B cell (primary cell): Measurements from ENCODE around the gene FDX1. TPM values are rescaled to one million over a fixed set of nuclear protein-coding genes. Genes with fewer than 3 reads are reported as not detected.

Experiments used
- ATAC-seq: fragments of 200-7000 bp; cut with Tn5 transposase; one replicate; pipeline ENCODE4 v1.10.0; 2021; ENCODE audit warnings: low read depth, mild to moderate bottlenecking, moderate number of reproducible peaks, moderate library complexity
- CTCF ChIA-PET: fragments of 350-600 bp; sonication (Branson Sonifier 250); formaldehyde crosslinking; loops from one replicate; lab custom pipeline; 2021; ENCODE audit warnings: antibody characterized with exemption, inconsistent platforms; lab: Charles Lee
- POLR2A ChIA-PET: fragments of 350-600 bp; sonication (Branson Sonifier 250); formaldehyde crosslinking; loops from one replicate; lab custom pipeline; 2021; ENCODE audit warnings: antibody characterized with exemption; lab: Charles Lee
- DNase-seq: peaks from one replicate; pipeline ENCODE4 v3.0.0; 2013
- H2AFZ ChIP-seq: 2 replicates; pipeline ENCODE4 v1.6.1; 2012; ENCODE audit warnings: mild to moderate bottlenecking, low read depth, low read length; ENCODE audit not compliant: insufficient read depth, poor library complexity, severe bottlenecking
- H3K27ac ChIP-seq, 2 donors: 1 replicate in 1 of 2; 2 replicates in 1 of 2; pipeline ENCODE4 v1.5.1; 2012 to 2013; ENCODE audit warnings: low read length in 2 of 2, mild to moderate bottlenecking in 2 of 2, moderate library complexity in 1 of 2
- H3K27me3 ChIP-seq, 4 experiments: fragments of 200-600 bp in 1 of 4; sonication (generic) in 1 of 4; replicated peaks in 1 of 4; 1 replicate in 2 of 4; 2 replicates in 2 of 4; pipeline versions ENCODE4 v1.6.1 to v1.7.0; 2013 to 2016; ENCODE audit warnings: low read length in 3 of 4, mild to moderate bottlenecking in 2 of 4, mixed read lengths in 1 of 4, moderate library complexity in 1 of 4; ENCODE audit not compliant: insufficient read depth in 4 of 4, control insufficient read depth in 3 of 4; ENCODE audit errors: control extremely low read depth in 1 of 4
- H3K36me3 ChIP-seq, 2 experiments: replicated peaks in 1 of 2; 1 replicate in 1 of 2; 2 replicates in 1 of 2; pipeline versions ENCODE4 v1.6.1 to v1.7.1; 2013; ENCODE audit warnings: low read length in 1 of 2; ENCODE audit not compliant: insufficient read depth in 2 of 2, control insufficient read depth in 1 of 2; ENCODE audit errors: control extremely low read depth in 1 of 2, extremely low read depth in 1 of 2
- H3K4me1 ChIP-seq, 2 donors: fragments of 200-600 bp in 1 of 2; sonication (generic) in 1 of 2; 1 replicate in 1 of 2; 2 replicates in 1 of 2; pipeline versions ENCODE4 v1.5.1 to v1.6.1; 2013 to 2017; ENCODE audit warnings: low read length in 2 of 2; ENCODE audit not compliant: control insufficient read depth in 2 of 2, insufficient read depth in 2 of 2
- H3K4me2 ChIP-seq: replicated peaks from 2 replicates; pipeline ENCODE3; 2012; ENCODE audit warnings: mild to moderate bottlenecking, low read depth, low read length; ENCODE audit not compliant: poor library complexity, severe bottlenecking
- H3K4me3 ChIP-seq, 5 experiments: fragments of 200-600 bp in 1 of 5; sonication (generic) in 1 of 5; 1 replicate in 3 of 5; 2 replicates in 2 of 5; pipeline versions ENCODE4 v1.5.1 to v1.7.0; 2011 to 2016; ENCODE audit warnings: low read length in 4 of 5, mild to moderate bottlenecking in 4 of 5, low read depth in 2 of 5, control low read depth in 1 of 5, moderate library complexity in 1 of 5; ENCODE audit not compliant: insufficient read depth in 1 of 5; ENCODE audit errors: control extremely low read depth in 1 of 5, extremely low read depth in 1 of 5
- H3K79me2 ChIP-seq: fragments of 200-600 bp; sonication (generic); one replicate; pipeline ENCODE4 v1.6.0; 2016; ENCODE audit warnings: low read length; ENCODE audit not compliant: control insufficient read depth, insufficient read depth
- H3K9ac ChIP-seq: fragments of 200-600 bp; sonication (generic); 2 replicates; pipeline ENCODE4 v1.6.1; 2017; ENCODE audit warnings: mild to moderate bottlenecking, low read length, moderate library complexity
- H3K9me3 ChIP-seq, 3 donors: one replicate each; pipeline versions ENCODE4 v1.6.1 to v1.7.1; 2013; ENCODE audit warnings: low read length in 2 of 3; ENCODE audit not compliant: control insufficient read depth in 2 of 3, insufficient read depth in 1 of 3; ENCODE audit errors: control extremely low read depth in 1 of 3
- H4K20me1 ChIP-seq: 2 replicates; pipeline ENCODE4 v1.6.0; 2012; ENCODE audit warnings: mild to moderate bottlenecking, low read length; ENCODE audit not compliant: insufficient read depth, control insufficient read depth, poor library complexity, severe bottlenecking
- H3K27ac Mint-ChIP-seq: one replicate; pipeline ENCODE4 v1.8.0; 2021; ENCODE audit warnings: mixed read lengths
- H3K27me3 Mint-ChIP-seq: one replicate; pipeline ENCODE4 v1.8.0; 2021; ENCODE audit warnings: mixed read lengths
- H3K4me1 Mint-ChIP-seq: one replicate; pipeline ENCODE4 v1.8.0; 2021; ENCODE audit warnings: mixed read lengths
- H3K4me3 Mint-ChIP-seq: one replicate; pipeline ENCODE4 v1.8.0; 2021; ENCODE audit warnings: mixed read lengths
- H3K9me3 Mint-ChIP-seq: one replicate; pipeline ENCODE4 v1.8.0; 2022; ENCODE audit warnings: mixed read lengths; ENCODE audit not compliant: insufficient read depth
- EZH2 ChIP-seq: IDR thresholded peaks from 2 replicates; pipeline ENCODE4 v1.6.1; 2012; ENCODE audit warnings: borderline replicate concordance, low read depth, mild to moderate bottlenecking, moderate library complexity, low read length; ENCODE audit not compliant: insufficient read depth, poor library complexity, severe bottlenecking
- WGBS: methylation state at CpG from one replicate; pipeline ENCODE4 v1.1.5; 2013; ENCODE audit warnings: missing lambda C conversion rate; ENCODE audit not compliant: insufficient coverage; 5-methylcytosine and 5-hydroxymethylcytosine counted together
- intact Hi-C: fragments of 100-400 bp; cut with micrococcal nuclease; formaldehyde crosslinking; loops from one replicate; pipeline ENCODE4 v1.10.0; 2022
- polyA plus RNA-seq: library from polyadenylated mRNA; depleted of rRNA; stranded (reverse); fragments of >200 nt; gene quantifications from 2 replicates; pipeline ENCODE4 v1.2.3, GENCODE V29; 2012
- total RNA-seq, 2 donors: library from RNA; stranded (reverse); fragments of 120-200 nt in 1 of 2; gene quantifications; 1 replicate in 1 of 2; 2 replicates in 1 of 2; pipeline versions ENCODE4 v1.2.3 to v1.2.4, GENCODE V29; 2013 to 2022
- TF ChIP-seq, protein P1 (sequence below): fragments of 200-600 bp; IDR thresholded peaks from one replicate; pipeline ENCODE4 v1.8.0; 2022; ENCODE audit warnings: antibody characterized with exemption, mild to moderate bottlenecking

Gene FDX1
- total and polyA plus RNA-seq, 2 donors (not counting 1 experiment from before 2014, with no cell fraction given), result 3.5 to 11.2 TPM

DNA sequence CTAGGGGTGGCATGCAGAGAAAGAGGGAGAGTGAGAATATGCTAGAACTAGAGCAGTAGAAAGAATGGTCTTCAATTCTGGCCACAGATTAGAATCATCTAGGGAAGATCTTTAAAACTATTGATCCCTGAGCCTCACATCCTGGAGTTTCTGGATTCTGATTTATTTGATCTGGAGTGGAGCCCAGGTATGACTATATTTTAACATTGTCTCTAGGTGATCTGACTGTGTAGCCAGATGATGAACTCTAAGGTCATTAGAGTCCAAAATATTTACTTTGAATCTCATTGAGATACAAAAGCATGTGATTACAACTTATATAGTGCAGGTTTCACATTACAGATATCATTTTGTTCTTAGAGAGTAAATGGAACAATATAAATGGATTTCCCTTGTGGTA is 79.7 kb downstream of the FDX1 start:
- peaks cover 19% of the 10 kb centered on the region for H3K27me3 Mint-ChIP-seq
- no peaks in the 10 kb centered on the region for H3K4me1 ChIP-seq
- no peak overlapping the region for H2AFZ ChIP-seq
- ATAC-seq, result no peak
- ChIA-PET POLR2A (no interaction called here), CTCF (no interaction called here)
- no peak overlapping the region for H3K4me3 ChIP-seq
- no peak overlapping the region for H3K9ac ChIP-seq
- H3K9me3 ChIP-seq, result peaks cover 0 to 8% (median 0%) of the 10 kb centered on the region in 3 donors
- H3K9me3 Mint-ChIP-seq, result no peaks in the 10 kb centered on the region
- TF ChIP-seq, protein P1, sequence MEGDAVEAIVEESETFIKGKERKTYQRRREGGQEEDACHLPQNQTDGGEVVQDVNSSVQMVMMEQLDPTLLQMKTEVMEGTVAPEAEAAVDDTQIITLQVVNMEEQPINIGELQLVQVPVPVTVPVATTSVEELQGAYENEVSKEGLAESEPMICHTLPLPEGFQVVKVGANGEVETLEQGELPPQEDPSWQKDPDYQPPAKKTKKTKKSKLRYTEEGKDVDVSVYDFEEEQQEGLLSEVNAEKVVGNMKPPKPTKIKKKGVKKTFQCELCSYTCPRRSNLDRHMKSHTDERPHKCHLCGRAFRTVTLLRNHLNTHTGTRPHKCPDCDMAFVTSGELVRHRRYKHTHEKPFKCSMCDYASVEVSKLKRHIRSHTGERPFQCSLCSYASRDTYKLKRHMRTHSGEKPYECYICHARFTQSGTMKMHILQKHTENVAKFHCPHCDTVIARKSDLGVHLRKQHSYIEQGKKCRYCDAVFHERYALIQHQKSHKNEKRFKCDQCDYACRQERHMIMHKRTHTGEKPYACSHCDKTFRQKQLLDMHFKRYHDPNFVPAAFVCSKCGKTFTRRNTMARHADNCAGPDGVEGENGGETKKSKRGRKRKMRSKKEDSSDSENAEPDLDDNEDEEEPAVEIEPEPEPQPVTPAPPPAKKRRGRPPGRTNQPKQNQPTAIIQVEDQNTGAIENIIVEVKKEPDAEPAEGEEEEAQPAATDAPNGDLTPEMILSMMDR, result no peak
- TF ChIP-seq EZH2, result no peak
- peaks cover 0 to 3% (median 1%) of the 10 kb centered on the region in 4 experiments for H3K27me3 ChIP-seq
- H4K20me1 ChIP-seq, result no peaks in the 10 kb centered on the region
- no peak overlapping the region for H3K27ac Mint-ChIP-seq
- intact Hi-C loops, result no loop called here
- no peaks in the 10 kb centered on the region for H3K36me3 ChIP-seq
- no peak overlapping the region for H3K4me3 Mint-ChIP-seq
- no peak overlapping the region for H3K4me2 ChIP-seq
- DNase-seq, result no peak
- H3K27ac ChIP-seq, result no peak overlapping the region
- no peaks in the 10 kb centered on the region for H3K4me1 Mint-ChIP-seq
- no peaks in the 10 kb centered on the region for H3K79me2 ChIP-seq

DNA sequence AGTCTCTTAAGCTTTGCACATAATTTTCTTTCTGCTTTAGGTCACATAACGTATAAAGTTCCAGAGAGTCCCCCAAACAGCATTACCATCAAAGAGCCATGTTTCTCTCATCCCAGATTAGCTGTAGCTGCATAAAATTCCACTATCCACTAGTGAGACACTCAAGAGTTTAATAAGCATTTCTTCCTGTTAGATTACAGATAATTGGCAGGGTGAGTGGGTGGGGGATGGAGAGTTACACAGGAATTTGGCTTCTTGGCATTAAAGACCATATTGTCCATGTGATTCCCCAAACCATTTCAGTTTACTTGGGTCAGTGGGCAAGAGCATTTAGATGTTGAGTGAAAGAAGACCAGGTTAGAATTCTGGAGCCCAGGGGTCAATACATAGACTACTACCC is 82.3 kb downstream of the FDX1 start:
- peaks cover 17% of the 10 kb centered on the region for H3K27me3 Mint-ChIP-seq
- CTCF ChIA-PET, result no interaction called here

More for the DNA sequence above, 82.3 kb downstream of the FDX1 start:
- no peaks in the 10 kb centered on the region for H3K4me1 ChIP-seq
- no peak overlapping the region for H3K4me3 ChIP-seq
- H3K9ac ChIP-seq, result no peak overlapping the region
- peaks cover 2% of the 10 kb centered on the region for H3K9me3 Mint-ChIP-seq
- H3K4me1 Mint-ChIP-seq, result no peaks in the 10 kb centered on the region
- no peak overlapping the region for H3K27ac Mint-ChIP-seq
- POLR2A ChIA-PET, result no interaction called here
- intact Hi-C loops, result no loop called here
- 80% methylated on average over 1 of the region's 1 CpG for WGBS
- H4K20me1 ChIP-seq, result no peaks in the 10 kb centered on the region
- H3K4me3 Mint-ChIP-seq, result no peak overlapping the region
- ATAC-seq, result no peak
- H3K9me3 ChIP-seq, result peaks cover 0 to 5% (median 0%) of the 10 kb centered on the region in 3 donors
- H3K4me2 ChIP-seq, result no peak overlapping the region
- TF ChIP-seq, protein P1, result no peak
- no peak for TF ChIP-seq EZH2
- H2AFZ ChIP-seq, result no peak overlapping the region
- H3K27ac ChIP-seq, result no peak overlapping the region
- H3K27me3 ChIP-seq, result peaks cover 0 to 3% (median 1%) of the 10 kb centered on the region in 4 experiments
- DNase-seq, result no peak
- no peaks in the 10 kb centered on the region for H3K79me2 ChIP-seq
- no peaks in the 10 kb centered on the region for H3K36me3 ChIP-seq
